ES-I3 (cell line): Measurements from ENCODE around the gene PXYLP1.

Source experiments
- H3K36me3 ChIP-seq: 2 replicates; pipeline ENCODE4 v1.6.1; 2013; ENCODE audit warnings: mild to moderate bottlenecking, low read length, control low read depth, moderate library complexity; ENCODE audit not compliant: insufficient read depth
- H3K4me1 ChIP-seq: 2 replicates; pipeline ENCODE4 v1.6.1; 2013; ENCODE audit warnings: mild to moderate bottlenecking, control low read depth, low read length; ENCODE audit not compliant: insufficient read depth
- H3K9ac ChIP-seq: 2 replicates; pipeline ENCODE4 v1.6.1; 2013; ENCODE audit warnings: low read depth, mild to moderate bottlenecking, low read length, moderate library complexity
- H3K9me3 ChIP-seq: 2 replicates; pipeline ENCODE4 v1.6.1; 2013; ENCODE audit warnings: mild to moderate bottlenecking, low read length, moderate library complexity; ENCODE audit not compliant: control insufficient read depth, insufficient read depth

Gene PXYLP1

DNA sequence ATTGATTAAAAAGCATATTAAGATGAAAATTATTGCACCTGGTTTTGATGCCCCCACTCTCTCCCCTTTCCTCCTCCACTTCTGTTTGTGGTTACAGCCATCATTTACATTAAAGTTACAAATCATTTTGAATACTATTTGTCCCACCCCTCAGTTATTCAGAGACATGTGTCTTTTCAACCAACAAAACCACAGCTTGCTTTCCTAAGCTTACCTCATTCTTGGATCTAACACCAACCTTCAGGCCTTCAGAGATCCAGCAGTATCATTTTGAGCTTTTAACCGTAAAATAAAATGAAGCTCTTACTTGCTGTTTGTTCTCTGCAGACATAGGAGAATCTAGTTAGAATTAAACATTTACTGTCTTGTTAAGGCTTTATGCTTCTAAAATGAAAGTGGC is 4.7 kb downstream of the PXYLP1 start:
- peaks cover 28% of the 10 kb centered on the region for H3K4me1 ChIP-seq
- H3K36me3 ChIP-seq: no peaks in the 10 kb centered on the region
- no peak overlapping the region for H3K9ac ChIP-seq
- H3K9me3 ChIP-seq: no peaks in the 10 kb centered on the region

DNA sequence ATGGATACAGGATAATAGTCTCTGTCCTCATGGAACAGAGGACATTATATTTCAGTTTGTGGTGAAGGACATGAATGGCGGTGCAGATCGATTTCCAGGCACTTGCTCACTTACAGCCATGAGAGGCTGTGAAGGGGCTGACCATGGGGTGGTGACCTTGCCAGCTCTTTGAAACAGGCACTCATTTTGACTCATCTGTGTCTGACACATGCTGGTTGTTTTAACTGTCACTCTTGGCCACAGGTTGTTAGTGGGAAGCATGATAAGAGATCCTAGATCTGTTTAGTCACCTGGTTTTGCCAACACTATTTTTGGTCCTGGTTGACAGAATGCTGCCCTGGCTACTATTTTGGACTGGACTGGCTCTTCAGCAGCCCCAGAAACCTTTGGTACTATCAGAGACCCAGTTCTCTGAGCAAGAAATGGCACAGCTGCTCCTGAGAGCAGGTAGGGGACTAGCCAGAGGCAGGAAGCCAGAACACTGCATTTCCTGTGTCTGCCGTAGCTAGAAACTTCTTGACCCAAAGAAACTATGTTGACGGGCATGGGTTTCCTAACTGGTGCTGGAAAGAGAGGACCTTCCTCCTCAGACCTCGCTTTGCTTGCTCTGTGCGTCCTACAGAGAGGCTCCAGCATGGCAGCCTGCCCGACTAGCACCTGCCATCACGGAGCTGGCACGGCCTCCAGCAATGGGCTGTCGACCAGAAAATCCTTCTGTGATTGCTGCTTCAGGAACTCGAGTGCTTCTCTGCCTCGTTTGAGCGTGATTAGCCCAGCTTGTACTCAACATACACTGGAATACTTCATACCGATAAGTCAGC is 6.3 kb downstream of the PXYLP1 start:
- Histone ChIP-seq H3K4me1 (peaks cover 28% of the 10 kb centered on the region), H3K9me3 (no peaks in the 10 kb centered on the region), H3K9ac (no peak overlapping the region), H3K36me3 (no peaks in the 10 kb centered on the region)

DNA sequence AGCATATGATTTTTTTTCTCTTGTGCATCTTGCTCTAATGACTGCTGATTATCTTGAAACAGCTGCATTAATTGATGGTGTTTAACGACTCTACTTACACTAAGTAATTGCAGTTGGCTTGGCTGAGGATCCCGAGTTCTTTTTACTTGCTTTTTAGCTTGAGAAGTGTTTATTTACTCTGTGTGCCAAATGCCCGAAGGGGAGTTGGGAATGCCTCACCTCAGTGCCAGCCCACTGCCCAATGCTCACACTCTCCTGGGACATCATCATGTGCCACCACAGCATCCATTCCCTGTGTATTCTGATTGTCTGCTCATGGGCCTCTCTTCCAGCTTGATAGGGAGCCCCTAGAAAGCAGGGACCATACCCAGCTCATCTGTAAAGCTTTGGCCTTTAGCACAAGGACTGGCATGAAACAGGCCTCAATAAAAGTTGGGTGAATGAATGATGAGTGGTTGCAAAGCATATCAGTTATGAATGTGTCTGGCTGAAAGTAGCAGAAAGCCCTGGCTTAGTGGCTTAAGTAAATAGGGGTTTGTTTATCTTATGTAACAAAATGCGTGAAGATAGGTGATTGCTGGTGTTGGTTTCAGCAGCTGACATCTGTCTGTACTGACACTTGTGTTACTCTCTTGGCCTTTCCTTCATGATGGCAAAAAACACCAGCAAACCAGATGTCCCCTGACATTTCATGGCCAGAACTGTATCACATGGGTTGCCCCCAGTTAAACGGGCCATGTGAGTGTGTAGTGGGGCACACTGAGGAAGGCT is 8.1 kb downstream of the PXYLP1 start:
- Histone ChIP-seq H3K36me3 (no peaks in the 10 kb centered on the region), H3K4me1 (peaks cover 28% of the 10 kb centered on the region), H3K9me3 (no peaks in the 10 kb centered on the region), H3K9ac (no peak overlapping the region)

DNA sequence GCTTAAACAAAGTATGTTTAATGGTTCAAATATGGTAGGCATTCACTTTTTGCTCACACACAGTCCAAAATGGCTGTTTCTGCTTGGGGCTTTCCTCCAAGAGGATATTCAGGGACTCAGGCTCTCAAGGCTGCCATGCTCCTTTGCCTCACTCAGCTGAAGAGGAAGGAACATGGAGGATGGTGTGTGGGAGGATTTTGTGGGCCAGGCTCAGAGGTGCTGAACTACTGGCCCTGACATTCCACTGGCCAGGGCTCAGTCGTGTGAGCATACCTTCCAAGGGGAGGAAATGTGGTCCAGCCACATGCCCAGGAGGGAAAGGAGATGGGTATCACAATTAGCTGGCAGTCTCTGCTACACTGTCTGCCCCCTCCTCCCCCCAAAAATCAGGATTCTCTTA is 8.7 kb downstream of the PXYLP1 start:
- Histone ChIP-seq H3K36me3 (no peaks in the 10 kb centered on the region), H3K4me1 (peaks cover 28% of the 10 kb centered on the region), H3K9ac (no peak overlapping the region), H3K9me3 (no peaks in the 10 kb centered on the region)

DNA sequence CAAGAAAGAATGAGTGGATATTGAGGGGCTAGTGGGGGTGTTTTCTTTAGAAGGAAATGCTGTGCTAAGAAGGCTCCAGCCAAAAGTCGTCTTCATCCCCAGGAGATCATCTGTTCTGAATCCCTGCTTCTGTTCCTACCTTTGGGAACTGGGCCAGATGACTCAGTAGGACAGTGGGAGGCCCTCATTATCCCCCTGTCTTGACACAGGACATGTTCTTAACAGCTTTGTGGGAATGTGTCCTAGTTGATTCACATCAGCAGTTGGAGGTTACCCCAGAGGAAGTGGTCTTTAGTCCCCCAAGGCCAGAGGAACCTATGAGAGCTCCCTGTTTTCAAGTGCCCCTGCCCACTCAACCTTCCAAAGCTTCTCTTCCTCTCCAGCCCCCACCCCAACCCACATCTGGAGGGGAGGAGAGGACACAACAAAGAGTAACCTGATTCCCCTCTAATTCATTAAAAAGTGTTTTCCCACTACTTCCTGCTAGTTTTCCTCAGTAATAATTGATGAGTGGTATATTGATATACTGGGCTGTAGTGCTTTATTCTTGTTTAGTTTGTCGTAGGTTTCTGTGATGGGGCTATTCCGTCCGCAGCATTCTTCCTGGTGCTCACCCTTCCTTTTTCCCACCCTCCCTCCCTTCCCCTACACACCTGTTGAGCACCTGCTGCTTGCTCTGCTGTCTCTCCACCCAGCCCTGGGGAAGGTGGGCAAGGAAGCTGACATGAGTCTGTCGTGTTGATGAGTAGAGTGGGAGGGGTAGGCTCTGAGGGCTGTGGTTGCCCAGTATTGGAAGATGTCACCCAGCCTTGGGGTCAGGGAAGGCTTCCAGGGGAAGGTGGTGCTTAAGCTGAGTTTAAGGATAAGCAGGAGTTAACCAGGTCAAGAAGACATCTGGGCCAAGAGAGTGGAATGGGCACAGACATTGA is 9.3 kb downstream of the PXYLP1 start:
- no peak overlapping the region for H3K9ac ChIP-seq
- H3K4me1 ChIP-seq: peaks cover 28% of the 10 kb centered on the region
- no peaks in the 10 kb centered on the region for H3K9me3 ChIP-seq

DNA sequence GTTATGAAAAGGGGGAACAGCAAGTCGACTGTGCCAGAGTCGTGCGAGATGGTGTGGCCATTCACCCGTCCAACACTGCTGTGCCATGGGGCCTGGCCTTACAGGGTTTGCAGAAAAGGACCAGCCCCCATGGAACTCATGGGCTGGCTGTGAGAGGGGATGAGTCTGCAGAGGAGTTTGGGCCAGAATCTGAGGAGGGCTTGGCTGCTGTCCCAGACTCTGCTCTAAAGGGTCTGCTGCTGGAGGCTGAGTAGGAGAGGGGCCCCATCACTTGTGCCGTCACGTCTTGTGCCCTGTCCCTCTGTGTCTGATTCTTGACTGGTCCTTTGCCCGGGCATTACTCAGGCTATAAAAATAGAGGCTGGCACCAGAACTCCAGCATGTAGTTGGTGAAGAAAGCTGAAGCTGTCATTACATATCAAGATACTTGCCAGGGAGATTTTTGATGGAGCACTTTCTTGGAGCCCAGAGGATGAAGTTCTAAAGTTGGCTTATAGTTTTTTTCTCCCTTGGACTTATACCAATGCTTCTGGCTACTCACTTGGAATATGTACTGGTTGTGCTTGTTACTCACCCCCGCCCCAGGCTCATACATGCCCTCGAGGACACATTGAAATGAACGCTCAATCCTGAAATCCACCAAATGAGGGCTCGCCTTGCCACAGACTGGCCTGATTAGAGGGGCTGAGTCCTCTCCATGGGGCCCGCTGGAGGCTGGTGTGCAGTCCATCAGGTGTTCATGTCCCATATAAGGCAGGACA is 10.2 kb downstream of the PXYLP1 start:
- Histone ChIP-seq H3K9ac (no peak overlapping the region), H3K4me1 (peaks cover 24% of the 10 kb centered on the region), H3K9me3 (no peaks in the 10 kb centered on the region), H3K36me3 (no peaks in the 10 kb centered on the region)

More for the DNA sequence above, 9.3 kb downstream of the PXYLP1 start:
- H3K36me3 ChIP-seq: no peaks in the 10 kb centered on the region

- H3K4me1 ChIP-seq: peaks cover 24% of the 10 kb centered on the region
- no peaks in the 10 kb centered on the region for H3K36me3 ChIP-seq
- no peak overlapping the region for H3K9ac ChIP-seq
- no peaks in the 10 kb centered on the region for H3K9me3 ChIP-seq
Measured at GRCh38 chr3:141242377-141243092, 10.9 kb downstream of the PXYLP1 start.

DNA sequence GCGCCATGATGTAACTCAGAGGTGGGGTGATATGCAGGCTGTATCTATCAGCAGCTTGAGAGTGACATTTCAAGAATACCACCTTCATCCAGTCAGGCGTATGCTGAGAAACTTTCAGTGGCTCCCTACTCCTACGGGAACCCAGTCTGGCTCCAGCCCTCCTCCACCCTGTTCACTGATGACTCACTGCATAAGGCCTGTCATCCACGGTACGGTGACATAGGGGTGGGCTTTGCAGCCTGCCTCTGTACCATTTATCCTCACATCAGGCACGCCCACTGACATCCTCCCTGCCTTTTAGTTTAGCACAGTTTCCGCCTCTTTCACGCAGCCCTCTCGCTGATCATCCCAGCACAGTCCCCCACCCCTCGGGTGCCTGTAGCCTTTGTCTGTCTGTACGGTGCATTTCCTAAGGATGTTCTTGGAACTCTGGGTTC is 11.7 kb downstream of the PXYLP1 start:
- Histone ChIP-seq H3K9me3 (no peaks in the 10 kb centered on the region), H3K4me1 (peaks cover 19% of the 10 kb centered on the region), H3K36me3 (no peaks in the 10 kb centered on the region), H3K9ac (no peak overlapping the region)

DNA sequence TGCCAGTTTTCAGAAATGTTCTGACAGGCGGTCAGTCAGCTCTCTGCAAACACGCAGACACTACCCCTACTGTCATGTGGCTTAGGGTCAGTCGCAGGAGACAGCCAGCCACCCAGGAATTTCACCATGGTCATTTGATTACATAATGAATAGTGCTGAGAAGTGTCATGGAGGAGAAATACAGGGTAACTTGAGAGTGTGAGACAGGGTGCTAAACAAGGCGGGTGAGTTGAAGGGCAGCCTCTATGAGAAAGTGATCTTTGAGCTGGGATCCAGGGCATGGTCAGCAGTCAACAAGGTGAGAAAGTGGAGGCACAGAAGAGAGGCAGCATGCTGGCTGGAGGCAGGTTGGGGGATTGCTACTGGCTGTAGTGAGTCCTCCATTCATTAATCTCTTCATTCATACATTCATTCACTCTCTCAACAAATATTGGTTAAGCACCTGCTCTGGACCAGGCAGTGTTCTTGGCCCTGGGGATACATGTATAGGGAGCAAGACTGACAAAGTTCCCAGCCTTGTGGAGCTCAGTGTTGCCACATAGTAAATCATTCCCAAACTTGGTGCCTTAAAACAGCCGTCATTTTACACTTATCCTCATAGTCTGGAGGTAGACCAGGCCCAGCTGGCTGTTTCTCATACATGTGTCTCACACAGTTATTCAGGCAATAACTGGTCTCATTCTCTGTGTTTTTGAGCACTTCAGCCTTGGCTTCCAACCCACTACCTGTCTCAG is 14.8 kb downstream of the PXYLP1 start:
- Histone ChIP-seq H3K4me1 (no peaks in the 10 kb centered on the region), H3K36me3 (no peaks in the 10 kb centered on the region), H3K9ac (no peak overlapping the region), H3K9me3 (no peaks in the 10 kb centered on the region)

GRCh38 chr3:141246958-141247301 is 15.3 kb downstream of the PXYLP1 start:
- no peaks in the 10 kb centered on the region for H3K9me3 ChIP-seq
- no peaks in the 10 kb centered on the region for H3K4me1 ChIP-seq
- H3K9ac ChIP-seq: no peak overlapping the region
- no peaks in the 10 kb centered on the region for H3K36me3 ChIP-seq

DNA sequence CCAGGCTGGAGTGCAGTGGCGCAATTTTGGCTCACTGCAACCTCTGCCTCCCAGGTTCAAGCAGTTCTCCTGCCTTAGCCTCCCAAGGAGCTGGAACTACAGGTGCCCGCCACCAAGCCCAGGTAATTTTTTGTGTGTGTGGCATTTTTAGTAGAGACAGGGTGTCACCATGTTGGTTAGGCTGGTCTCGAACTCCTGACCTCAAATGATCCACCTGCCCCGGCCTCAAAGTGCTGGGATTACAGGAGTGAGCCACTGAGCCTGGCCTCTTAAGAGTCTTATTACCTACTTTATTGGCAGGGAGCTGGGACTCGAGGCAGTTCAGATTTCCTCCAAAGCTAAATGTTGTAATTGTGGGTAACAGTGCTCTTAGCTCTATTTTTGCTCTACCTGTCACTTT is 16.4 kb downstream of the PXYLP1 start:
- Histone ChIP-seq H3K9me3 (no peaks in the 10 kb centered on the region), H3K4me1 (no peaks in the 10 kb centered on the region), H3K36me3 (no peaks in the 10 kb centered on the region), H3K9ac (no peak overlapping the region)

DNA sequence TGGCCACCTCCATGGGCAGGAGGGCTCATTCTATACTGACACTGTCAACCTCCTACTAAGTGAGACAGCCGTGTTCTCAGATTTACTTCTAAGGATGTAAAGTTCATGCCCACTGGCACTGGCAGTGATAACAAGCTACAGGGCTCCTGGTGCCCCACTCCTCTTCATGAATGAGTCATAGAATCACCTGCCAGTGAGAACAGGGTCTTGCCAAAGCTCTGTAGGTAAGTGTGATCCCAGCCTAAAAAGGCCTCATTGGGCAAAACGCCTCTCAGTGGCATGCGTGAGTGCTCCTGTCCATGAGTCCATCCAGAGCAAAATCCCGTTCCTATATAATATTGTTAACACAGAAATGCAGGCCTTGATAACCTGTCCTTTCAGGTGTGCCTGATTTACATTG is 17.4 kb downstream of the PXYLP1 start:
- no peaks in the 10 kb centered on the region for H3K9me3 ChIP-seq
- H3K9ac ChIP-seq: no peak overlapping the region
- H3K36me3 ChIP-seq: no peaks in the 10 kb centered on the region
- H3K4me1 ChIP-seq: no peaks in the 10 kb centered on the region

DNA sequence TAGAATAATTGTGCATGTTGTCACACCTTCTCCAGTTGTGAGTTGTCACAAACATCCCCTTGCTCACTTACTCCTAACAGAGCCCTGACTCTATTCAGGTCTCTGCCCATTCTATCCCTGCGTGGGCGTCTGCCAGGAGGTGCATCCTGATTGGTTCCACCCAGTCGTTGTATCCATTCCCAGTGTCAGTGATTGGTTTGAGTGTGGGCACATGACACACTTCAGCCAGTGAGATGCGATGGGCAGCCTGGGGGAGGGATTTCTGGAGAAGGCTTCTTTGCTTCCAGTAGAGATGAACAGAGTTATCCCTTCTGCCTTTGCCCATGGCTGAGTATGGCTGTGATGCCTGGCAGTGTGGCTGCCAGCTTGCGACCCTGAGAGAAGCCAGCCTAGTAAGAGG is 18.7 kb downstream of the PXYLP1 start:
- H3K9me3 ChIP-seq: no peaks in the 10 kb centered on the region
- no peak overlapping the region for H3K9ac ChIP-seq
- H3K4me1 ChIP-seq: no peaks in the 10 kb centered on the region
- no peaks in the 10 kb centered on the region for H3K36me3 ChIP-seq
